ENCODE data around the gene HAAO.

DNA sequence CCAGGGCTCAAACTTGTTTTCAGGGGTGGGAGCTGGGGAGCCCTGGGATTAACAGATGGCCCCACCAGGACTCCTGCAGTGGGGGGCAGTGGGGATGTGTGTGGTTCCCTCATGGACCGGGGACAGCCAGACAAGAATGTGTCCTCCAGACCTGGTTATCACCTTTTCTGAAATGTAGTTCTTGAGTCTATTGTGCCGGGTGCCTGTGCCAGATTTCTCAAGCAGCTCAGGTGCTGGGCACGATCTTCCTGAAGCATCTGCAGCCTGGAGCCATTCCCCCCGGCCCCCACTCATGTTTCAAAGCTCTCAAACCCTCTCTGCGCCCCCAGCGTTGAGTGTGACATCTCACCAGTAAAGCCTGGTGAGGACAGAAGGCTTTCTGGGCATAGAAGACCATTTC lies 48.4 kb upstream of the HAAO start:
- no peak for TF ChIP-seq CTCF (IDR thresholded peaks at IDR 0.05)
- no peak for TF ChIP-seq POLR2A (IDR thresholded peaks at IDR 0.05)

All from Peyer's patch (tissue), 4 donors.